K562 (cell line): Measurements from ENCODE around the gene TBC1D16.

Experiments used
- CEBPB ChIP-seq: fragments of 450-650 bp; IDR thresholded peaks from 2 replicates; pipeline ENCODE4 v1.6.1; 2016; ENCODE audit warnings: missing genetic modification characterization, missing compliant biosample characterization
- CREB1 ChIP-seq, 2 experiments: sonication (generic) in 1 of 2; formaldehyde crosslinking in 1 of 2; IDR thresholded peaks; 2 replicates each; pipeline versions ENCODE4 v1.6.1 to v1.8.0; 2012 to 2022; ENCODE audit warnings: inconsistent platforms in 1 of 2, mild to moderate bottlenecking in 1 of 2, missing genetic modification reagents in 1 of 2, moderate library complexity in 1 of 2
- CTCF ChIP-seq, 3 experiments: IDR thresholded peaks in 2 of 3; conservative IDR thresholded peaks in 1 of 3; 2 replicates each; pipeline ENCODE4 v1.5.1; 2011 to 2012; ENCODE audit warnings: low read length in 3 of 3, mild to moderate bottlenecking in 3 of 3, control low read depth in 2 of 3, improper control_type of control experiment in 1 of 3, inconsistent platforms in 1 of 3, low read depth in 1 of 3, mixed read lengths in 1 of 3, moderate library complexity in 1 of 3; ENCODE audit not compliant: insufficient read depth in 2 of 3
- KDM1A ChIP-seq, 2 experiments: fragments of 450-650 bp; IDR thresholded peaks; 2 replicates each; pipeline ENCODE4 v1.6.1; 2016; ENCODE audit warnings: mild to moderate bottlenecking in 2 of 2
- RFX5 ChIP-seq: IDR thresholded peaks from 2 replicates; pipeline ENCODE4 v1.6.1; 2011; ENCODE audit warnings: low read depth, mild to moderate bottlenecking, improper control_type of control experiment, low read length
- TCF7L2 ChIP-seq: fragments of 150-350 bp; IDR thresholded peaks from 2 replicates; pipeline ENCODE4 v1.6.1; 2016; ENCODE audit warnings: low read depth, mild to moderate bottlenecking, low read length, moderate library complexity
- TF ChIP-seq, protein P1 (sequence below), 2 experiments: IDR thresholded peaks in 1 of 2; conservative IDR thresholded peaks in 1 of 2; 2 replicates each; pipeline ENCODE4 v1.6.1; 2016; ENCODE audit warnings: low read depth in 2 of 2, mild to moderate bottlenecking in 1 of 2, missing compliant biosample characterization in 1 of 2, missing genetic modification characterization in 1 of 2, moderate library complexity in 1 of 2
- TF ChIP-seq, protein P2 (sequence below): IDR thresholded peaks from 3 replicates; pipeline ENCODE4 v1.6.1; 2011; ENCODE audit warnings: borderline replicate concordance, mild to moderate bottlenecking; ENCODE audit not compliant: insufficient read length, insufficient read depth
- TF ChIP-seq, protein P3 (sequence below): sonication (generic); formaldehyde crosslinking; IDR thresholded peaks from 2 replicates; pipeline ENCODE4 v1.8.1; 2022; ENCODE audit warnings: missing genetic modification reagents

DNA sequence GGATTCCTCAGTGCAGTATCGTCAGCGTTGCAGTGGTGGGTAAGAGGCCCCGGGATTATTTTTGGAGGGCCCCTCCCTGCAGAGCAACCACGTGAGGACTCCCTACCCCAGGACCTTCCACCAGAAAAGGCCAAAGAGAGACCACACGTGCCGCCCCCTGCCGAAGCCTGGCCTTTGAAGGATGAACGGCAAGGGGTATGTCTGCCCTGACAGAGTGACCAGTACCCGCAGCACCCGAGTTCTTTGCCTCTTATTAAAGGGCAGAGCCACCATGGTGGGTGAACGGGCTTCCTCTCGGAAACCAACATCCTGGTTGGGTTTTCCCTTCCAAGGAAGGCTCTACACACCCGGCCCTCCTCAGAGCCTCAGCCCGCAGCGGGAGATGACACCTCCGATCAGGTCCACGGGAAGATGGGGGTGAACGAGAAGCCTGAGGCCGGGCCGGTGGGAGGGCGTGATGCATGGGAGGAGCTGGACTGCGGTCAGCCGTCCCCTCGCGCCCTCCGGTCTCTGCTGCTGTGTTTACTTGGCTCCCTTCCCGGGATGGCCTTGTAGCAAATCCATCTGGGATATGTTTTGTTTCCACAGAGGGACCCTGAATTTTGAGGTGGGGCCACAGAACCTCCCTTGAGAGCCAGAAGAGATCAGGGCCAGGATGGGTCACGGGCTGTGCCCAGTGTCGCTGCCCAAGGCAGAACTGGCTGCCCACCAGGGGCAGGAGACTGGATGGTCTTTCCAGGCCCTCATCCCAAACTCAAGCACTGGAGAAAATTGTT is 49.1 kb downstream of the TBC1D16 start:
- TF ChIP-seq CEBPB (tag) (no peak), RFX5 (no peak), CTCF (IDR thresholded peaks at IDR 0.05 in 2 of 3, conservative IDR thresholded peaks at IDR 0.05 in 1 of 3; ENCODE audit: insufficient read depth in 2 of 3, low read depth in 1 of 3, low read length in 3 of 3) (no peak), CREB1 (IDR thresholded peaks at IDR 0.05) (no peak), CREB1 (CRISPR knock-in tag; IDR thresholded peaks at IDR 0.05) (no peak), KDM1A (IDR thresholded peaks at IDR 0.05) (no peak), TCF7L2 (no peak)
- TF ChIP-seq, protein P1, sequence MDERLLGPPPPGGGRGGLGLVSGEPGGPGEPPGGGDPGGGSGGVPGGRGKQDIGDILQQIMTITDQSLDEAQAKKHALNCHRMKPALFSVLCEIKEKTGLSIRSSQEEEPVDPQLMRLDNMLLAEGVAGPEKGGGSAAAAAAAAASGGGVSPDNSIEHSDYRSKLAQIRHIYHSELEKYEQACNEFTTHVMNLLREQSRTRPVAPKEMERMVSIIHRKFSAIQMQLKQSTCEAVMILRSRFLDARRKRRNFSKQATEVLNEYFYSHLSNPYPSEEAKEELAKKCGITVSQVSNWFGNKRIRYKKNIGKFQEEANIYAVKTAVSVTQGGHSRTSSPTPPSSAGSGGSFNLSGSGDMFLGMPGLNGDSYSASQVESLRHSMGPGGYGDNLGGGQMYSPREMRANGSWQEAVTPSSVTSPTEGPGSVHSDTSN (CRISPR knock-in tag; IDR thresholded peaks at IDR 0.05; ENCODE audit: low read depth), result no peak
- TF ChIP-seq, protein P1 (tag; conservative IDR thresholded peaks at IDR 0.05; ENCODE audit: low read depth), result no peak
- TF ChIP-seq, protein P2, sequence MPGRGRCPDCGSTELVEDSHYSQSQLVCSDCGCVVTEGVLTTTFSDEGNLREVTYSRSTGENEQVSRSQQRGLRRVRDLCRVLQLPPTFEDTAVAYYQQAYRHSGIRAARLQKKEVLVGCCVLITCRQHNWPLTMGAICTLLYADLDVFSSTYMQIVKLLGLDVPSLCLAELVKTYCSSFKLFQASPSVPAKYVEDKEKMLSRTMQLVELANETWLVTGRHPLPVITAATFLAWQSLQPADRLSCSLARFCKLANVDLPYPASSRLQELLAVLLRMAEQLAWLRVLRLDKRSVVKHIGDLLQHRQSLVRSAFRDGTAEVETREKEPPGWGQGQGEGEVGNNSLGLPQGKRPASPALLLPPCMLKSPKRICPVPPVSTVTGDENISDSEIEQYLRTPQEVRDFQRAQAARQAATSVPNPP, result no peak
- TF ChIP-seq, protein P3, sequence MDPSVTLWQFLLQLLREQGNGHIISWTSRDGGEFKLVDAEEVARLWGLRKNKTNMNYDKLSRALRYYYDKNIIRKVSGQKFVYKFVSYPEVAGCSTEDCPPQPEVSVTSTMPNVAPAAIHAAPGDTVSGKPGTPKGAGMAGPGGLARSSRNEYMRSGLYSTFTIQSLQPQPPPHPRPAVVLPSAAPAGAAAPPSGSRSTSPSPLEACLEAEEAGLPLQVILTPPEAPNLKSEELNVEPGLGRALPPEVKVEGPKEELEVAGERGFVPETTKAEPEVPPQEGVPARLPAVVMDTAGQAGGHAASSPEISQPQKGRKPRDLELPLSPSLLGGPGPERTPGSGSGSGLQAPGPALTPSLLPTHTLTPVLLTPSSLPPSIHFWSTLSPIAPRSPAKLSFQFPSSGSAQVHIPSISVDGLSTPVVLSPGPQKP (CRISPR knock-in tag), result no peak
